Measurements from ENCODE around the gene NEGR1. TPM values are rescaled to one million over a fixed set of nuclear protein-coding genes. Genes with fewer than 3 reads are reported as not detected.
A peak's percentile ranks its signal among the peaks of the same experiment; 100 is the strongest.

The NEGR1 gene
- total RNA-seq, 1 donor from 2014 or later: 0.26 TPM

DNA sequence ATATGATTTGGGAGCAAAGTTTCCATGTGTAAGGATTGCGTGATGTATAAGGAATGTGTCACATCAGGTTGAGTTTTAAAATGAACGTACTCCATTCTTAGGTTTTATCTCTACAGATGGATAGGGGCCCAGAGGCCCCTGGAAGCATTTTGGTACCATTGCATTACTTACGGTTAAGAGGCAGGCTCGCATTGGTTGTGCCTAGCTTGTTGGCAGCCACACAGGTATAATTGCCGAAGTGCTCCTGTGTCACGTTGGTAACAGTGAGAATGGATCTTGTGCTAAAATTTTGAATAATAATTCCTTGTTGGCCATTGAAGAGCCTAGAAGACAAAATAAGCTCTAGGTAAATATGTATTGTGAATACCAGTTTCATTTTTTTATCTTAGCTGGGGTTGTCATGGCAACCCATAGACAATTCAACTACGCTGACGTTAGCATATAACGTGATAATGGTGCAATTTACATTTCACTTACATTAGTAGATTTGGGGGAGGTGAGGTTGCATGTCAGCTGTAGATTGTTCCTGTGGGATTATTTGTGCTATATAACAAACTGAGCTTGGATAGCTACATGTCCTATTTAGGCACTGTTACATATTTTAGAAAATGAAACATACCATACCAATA lies 689.6 kb downstream of the NEGR1 start:
- FAIRE-seq: no peak
- TF ChIP-seq, protein P1, sequence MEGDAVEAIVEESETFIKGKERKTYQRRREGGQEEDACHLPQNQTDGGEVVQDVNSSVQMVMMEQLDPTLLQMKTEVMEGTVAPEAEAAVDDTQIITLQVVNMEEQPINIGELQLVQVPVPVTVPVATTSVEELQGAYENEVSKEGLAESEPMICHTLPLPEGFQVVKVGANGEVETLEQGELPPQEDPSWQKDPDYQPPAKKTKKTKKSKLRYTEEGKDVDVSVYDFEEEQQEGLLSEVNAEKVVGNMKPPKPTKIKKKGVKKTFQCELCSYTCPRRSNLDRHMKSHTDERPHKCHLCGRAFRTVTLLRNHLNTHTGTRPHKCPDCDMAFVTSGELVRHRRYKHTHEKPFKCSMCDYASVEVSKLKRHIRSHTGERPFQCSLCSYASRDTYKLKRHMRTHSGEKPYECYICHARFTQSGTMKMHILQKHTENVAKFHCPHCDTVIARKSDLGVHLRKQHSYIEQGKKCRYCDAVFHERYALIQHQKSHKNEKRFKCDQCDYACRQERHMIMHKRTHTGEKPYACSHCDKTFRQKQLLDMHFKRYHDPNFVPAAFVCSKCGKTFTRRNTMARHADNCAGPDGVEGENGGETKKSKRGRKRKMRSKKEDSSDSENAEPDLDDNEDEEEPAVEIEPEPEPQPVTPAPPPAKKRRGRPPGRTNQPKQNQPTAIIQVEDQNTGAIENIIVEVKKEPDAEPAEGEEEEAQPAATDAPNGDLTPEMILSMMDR (IDR thresholded peaks at IDR 0.05; ENCODE audit: insufficient read depth, low read length, severe bottlenecking): no peak
- H3K27me3 ChIP-seq (ENCODE audit: control insufficient read depth, insufficient read depth, low read length): no peaks in the 10 kb centered on the region
- DNase-seq (ENCODE audit: low read depth): no peak
- no peaks in the 10 kb centered on the region for H3K36me3 ChIP-seq (ENCODE audit: control insufficient read depth, insufficient read depth, low read length)
- H3K4me3 ChIP-seq (ENCODE audit: low read depth, low read length): no peak overlapping the region

DNA sequence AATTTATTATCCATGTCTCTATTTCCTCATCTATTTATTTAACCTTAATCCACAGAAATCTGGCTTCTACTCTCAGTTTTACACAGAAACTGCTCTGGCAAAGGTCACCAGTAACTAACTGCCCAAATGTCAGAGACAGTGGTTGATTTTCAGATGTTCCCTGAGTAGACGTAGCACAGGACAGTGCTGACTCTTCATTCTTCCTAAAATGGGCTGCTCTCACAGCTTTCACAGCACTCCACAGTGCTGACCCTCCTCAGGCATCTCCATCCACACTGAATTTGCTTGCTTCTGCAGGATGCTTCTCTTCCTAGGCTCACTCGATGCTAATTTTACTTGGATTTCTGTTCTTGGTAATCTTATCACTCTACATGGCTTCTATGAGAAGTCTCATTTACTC lies 693.3 kb downstream of the NEGR1 start:
- FAIRE-seq (no peak), DNase-seq (ENCODE audit: low read depth) (no peak)
- Histone ChIP-seq H3K27me3 (ENCODE audit: control insufficient read depth, insufficient read depth, low read length) (no peaks in the 10 kb centered on the region), H3K36me3 (ENCODE audit: control insufficient read depth, insufficient read depth, low read length) (no peaks in the 10 kb centered on the region), H3K4me3 (ENCODE audit: low read depth, low read length) (no peak overlapping the region)
- TF ChIP-seq, protein P1 (IDR thresholded peaks at IDR 0.05; ENCODE audit: insufficient read depth, low read length, severe bottlenecking): no peak

DNA sequence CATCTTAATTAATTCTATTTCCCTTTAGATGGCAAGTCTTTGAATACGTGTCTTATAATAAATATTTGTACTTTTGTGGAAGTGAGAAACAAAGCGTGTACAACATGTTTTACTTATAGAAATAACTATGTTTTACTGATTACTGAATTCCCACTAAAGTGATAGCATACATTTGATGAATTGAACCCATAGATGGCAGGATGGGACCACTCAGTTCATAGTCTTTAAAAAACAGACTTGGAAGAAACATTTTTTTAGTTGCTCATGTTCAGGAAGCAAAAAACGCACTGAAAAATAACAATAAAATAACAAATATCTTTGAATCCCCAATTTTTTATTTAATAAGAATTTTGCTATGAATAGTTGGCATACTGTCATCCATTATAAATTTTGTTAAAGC lies 694.4 kb downstream of the NEGR1 start:
- Histone ChIP-seq H3K27me3 (ENCODE audit: control insufficient read depth, insufficient read depth, low read length) (no peaks in the 10 kb centered on the region), H3K36me3 (ENCODE audit: control insufficient read depth, insufficient read depth, low read length) (no peaks in the 10 kb centered on the region), H3K4me3 (ENCODE audit: low read depth, low read length) (no peak overlapping the region)
- TF ChIP-seq, protein P1 (IDR thresholded peaks at IDR 0.05; ENCODE audit: insufficient read depth, low read length, severe bottlenecking): no peak
- DNase-seq (ENCODE audit: low read depth) (peak; percentile 34), FAIRE-seq (no peak)

DNA sequence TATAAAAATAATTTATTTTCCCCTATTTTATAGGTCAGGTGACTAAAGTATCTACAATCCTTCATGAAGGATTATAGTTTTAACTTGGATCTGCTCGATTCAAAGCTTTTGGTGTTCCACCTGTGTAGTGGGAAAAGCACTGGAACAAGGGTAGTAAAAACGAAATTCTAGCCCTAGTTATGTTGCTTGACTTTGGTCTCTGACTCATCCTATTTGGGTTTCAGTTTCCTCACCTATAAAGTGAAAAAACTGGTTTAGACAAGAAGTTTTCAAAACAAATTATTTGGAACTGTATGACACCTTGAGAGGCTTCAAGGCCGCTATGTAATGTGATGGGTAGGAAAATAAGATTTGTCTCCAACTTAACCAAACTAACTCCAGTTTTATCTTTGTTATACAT lies 696.3 kb downstream of the NEGR1 start:
- H3K27me3 ChIP-seq (ENCODE audit: control insufficient read depth, insufficient read depth, low read length): no peaks in the 10 kb centered on the region
- FAIRE-seq (no peak), DNase-seq (ENCODE audit: low read depth) (peak; percentile 61)
- no peaks in the 10 kb centered on the region for H3K36me3 ChIP-seq (ENCODE audit: control insufficient read depth, insufficient read depth, low read length)
- H3K4me3 ChIP-seq (ENCODE audit: low read depth, low read length): no peak overlapping the region
- TF ChIP-seq, protein P1 (IDR thresholded peaks at IDR 0.05; ENCODE audit: insufficient read depth, low read length, severe bottlenecking): no peak

DNA sequence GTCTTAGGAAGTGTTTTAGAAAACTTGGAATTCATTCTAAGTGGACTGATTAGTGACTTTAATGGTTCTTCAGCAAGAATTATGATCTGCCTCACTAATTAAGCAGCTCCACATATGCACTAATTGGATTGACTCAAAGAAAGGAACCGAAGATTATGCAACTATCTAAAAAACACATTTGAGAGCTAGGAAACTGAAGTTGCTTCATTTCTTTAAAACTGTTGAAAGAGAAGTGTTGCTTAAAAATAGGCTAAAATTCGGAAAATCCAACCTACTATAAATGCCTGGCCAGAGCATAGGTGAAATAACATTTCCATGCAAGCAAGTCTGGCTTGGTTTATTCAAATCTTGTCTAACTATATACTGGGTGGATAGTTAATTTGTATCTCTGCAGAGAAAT lies 698.6 kb downstream of the NEGR1 start:
- DNase-seq (ENCODE audit: low read depth) (no peak), FAIRE-seq (no peak)
- no peak overlapping the region for H3K4me3 ChIP-seq (ENCODE audit: low read depth, low read length)
- no peaks in the 10 kb centered on the region for H3K36me3 ChIP-seq (ENCODE audit: control insufficient read depth, insufficient read depth, low read length)
- no peaks in the 10 kb centered on the region for H3K27me3 ChIP-seq (ENCODE audit: control insufficient read depth, insufficient read depth, low read length)
- TF ChIP-seq, protein P1 (IDR thresholded peaks at IDR 0.05; ENCODE audit: insufficient read depth, low read length, severe bottlenecking): no peak

DNA sequence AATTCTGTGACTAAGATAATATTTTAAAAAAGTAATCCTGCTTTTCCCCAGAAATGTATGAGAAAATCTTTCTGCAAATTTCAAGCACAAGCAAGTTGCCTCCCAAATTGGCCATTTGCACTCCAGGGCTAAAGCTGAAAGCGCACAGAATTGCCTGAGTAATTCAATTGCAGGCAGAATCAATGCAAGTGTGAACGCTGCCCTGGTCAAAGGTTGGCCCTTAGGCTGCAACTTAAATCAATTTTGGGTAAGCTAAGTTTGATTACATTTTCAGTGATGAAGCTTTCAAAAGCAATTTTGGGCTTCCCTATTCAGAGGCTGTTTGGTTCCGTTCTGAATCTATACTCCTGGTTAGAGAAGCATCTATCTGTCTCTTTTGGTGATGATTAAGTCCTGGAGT lies 699.7 kb downstream of the NEGR1 start:
- Histone ChIP-seq H3K27me3 (ENCODE audit: control insufficient read depth, insufficient read depth, low read length) (no peaks in the 10 kb centered on the region), H3K36me3 (ENCODE audit: control insufficient read depth, insufficient read depth, low read length) (no peaks in the 10 kb centered on the region), H3K4me3 (ENCODE audit: low read depth, low read length) (no peak overlapping the region)
- TF ChIP-seq, protein P1 (IDR thresholded peaks at IDR 0.05; ENCODE audit: insufficient read depth, low read length, severe bottlenecking): no peak
- no peak for DNase-seq (ENCODE audit: low read depth)
- no peak for FAIRE-seq
